ENCODE measurements around the gene GDA.

GRCh38 chr9:72147676-72148075 lies 1.6 kb upstream of the GDA start:
- no peak for TF ChIP-seq CREB1 (IDR thresholded peaks at IDR 0.05; ENCODE audit: low read depth)
- TF ChIP-seq REST (IDR thresholded peaks at IDR 0.05; ENCODE audit: low read depth), result no peak
- no peak for TF ChIP-seq MAX (IDR thresholded peaks at IDR 0.05)
- TF ChIP-seq RAD21 (IDR thresholded peaks at IDR 0.05; ENCODE audit: low read depth), result no peak
- no peak for TF ChIP-seq EP300 (IDR thresholded peaks at IDR 0.05; ENCODE audit: borderline replicate concordance)
- TF ChIP-seq YY1 (IDR thresholded peaks at IDR 0.05; ENCODE audit: low read depth), result no peak
- TF ChIP-seq FOXM1 (IDR thresholded peaks at IDR 0.05; ENCODE audit: borderline replicate concordance, low read depth), result no peak
- no peak for TF ChIP-seq CEBPB (IDR thresholded peaks at IDR 0.05)
- TF ChIP-seq NFIC (IDR thresholded peaks at IDR 0.05), result no peak
- TF ChIP-seq ZBTB7A (IDR thresholded peaks at IDR 0.05; ENCODE audit: low read depth), result no peak
- TF ChIP-seq EGR1 (IDR thresholded peaks at IDR 0.05), result no peak
- TF ChIP-seq TCF12 (IDR thresholded peaks at IDR 0.05; ENCODE audit: low read depth), result no peak
- TF ChIP-seq USF1 (IDR thresholded peaks at IDR 0.05), result no peak
